WERI-Rb-1 (cell line): ENCODE measurements around the gene STEAP1B.
"Not testable (repeated sequence)": the region's sequence is repeated elsewhere in the genome, so short reads cannot be mapped to it uniquely, and the experiment has no call there.

Source experiments
- DNase-seq: peaks from one replicate; pipeline ENCODE4 v3.0.0-alpha.2; 2020
- H3K27ac ChIP-seq: fragments of 250-450 bp; sonication (Bioruptor Pico); 2 replicates; pipeline ENCODE4 v1.5.1; 2020; ENCODE audit warnings: mild to moderate bottlenecking, moderate library complexity
- H3K27me3 ChIP-seq: fragments of 250-450 bp; sonication (Bioruptor Pico); 2 replicates; pipeline ENCODE4 v1.5.1; 2021; ENCODE audit warnings: mild to moderate bottlenecking, low read depth, moderate library complexity; ENCODE audit not compliant: insufficient read depth, severe bottlenecking
- H3K36me3 ChIP-seq: fragments of 250-450 bp; sonication (Bioruptor Pico); 2 replicates; pipeline ENCODE4 v1.5.1; 2020; ENCODE audit warnings: mild to moderate bottlenecking, moderate library complexity
- H3K4me3 ChIP-seq: 2 replicates; pipeline ENCODE4 v1.5.1; 2011; ENCODE audit warnings: low read depth, mild to moderate bottlenecking, control low read depth, low read length
- H3K9me3 ChIP-seq: fragments of 250-450 bp; sonication (Bioruptor Pico); 2 replicates; pipeline ENCODE4 v1.5.1; 2021; ENCODE audit warnings: mild to moderate bottlenecking, moderate library complexity; ENCODE audit not compliant: severe bottlenecking
- TF ChIP-seq, protein P1 (sequence below): IDR thresholded peaks from 2 replicates; pipeline ENCODE4 v1.5.1; 2011; ENCODE audit warnings: low read depth, mild to moderate bottlenecking, control low read depth, inconsistent platforms, low read length

Gene STEAP1B

DNA sequence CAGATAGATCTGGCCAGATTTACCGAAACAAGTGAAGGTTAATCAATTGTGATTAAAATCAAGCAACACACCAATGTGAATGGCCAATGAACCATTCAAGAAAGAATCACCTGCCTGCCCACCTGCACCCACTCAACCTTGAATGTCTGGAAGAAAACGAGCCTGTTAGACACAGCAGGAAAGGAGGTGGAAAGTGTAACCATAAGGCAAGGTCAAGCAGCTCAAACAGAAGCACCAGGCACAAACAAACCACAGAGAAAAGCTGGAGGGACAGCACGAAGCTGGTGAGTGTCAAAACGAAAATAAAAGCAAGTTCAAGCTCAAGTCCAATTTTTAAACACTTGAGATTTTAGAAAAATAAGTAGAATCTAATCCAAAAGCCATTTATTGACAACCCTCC is 64.9 kb downstream of the STEAP1B start:
- no peak for DNase-seq
- Histone ChIP-seq H3K9me3 (no peaks in the 10 kb centered on the region), H3K27me3 (no peaks in the 10 kb centered on the region), H3K4me3 (no peak overlapping the region), H3K36me3 (no peaks in the 10 kb centered on the region), H3K27ac (no peak overlapping the region)
- TF ChIP-seq, protein P1, sequence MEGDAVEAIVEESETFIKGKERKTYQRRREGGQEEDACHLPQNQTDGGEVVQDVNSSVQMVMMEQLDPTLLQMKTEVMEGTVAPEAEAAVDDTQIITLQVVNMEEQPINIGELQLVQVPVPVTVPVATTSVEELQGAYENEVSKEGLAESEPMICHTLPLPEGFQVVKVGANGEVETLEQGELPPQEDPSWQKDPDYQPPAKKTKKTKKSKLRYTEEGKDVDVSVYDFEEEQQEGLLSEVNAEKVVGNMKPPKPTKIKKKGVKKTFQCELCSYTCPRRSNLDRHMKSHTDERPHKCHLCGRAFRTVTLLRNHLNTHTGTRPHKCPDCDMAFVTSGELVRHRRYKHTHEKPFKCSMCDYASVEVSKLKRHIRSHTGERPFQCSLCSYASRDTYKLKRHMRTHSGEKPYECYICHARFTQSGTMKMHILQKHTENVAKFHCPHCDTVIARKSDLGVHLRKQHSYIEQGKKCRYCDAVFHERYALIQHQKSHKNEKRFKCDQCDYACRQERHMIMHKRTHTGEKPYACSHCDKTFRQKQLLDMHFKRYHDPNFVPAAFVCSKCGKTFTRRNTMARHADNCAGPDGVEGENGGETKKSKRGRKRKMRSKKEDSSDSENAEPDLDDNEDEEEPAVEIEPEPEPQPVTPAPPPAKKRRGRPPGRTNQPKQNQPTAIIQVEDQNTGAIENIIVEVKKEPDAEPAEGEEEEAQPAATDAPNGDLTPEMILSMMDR: no peak

DNA sequence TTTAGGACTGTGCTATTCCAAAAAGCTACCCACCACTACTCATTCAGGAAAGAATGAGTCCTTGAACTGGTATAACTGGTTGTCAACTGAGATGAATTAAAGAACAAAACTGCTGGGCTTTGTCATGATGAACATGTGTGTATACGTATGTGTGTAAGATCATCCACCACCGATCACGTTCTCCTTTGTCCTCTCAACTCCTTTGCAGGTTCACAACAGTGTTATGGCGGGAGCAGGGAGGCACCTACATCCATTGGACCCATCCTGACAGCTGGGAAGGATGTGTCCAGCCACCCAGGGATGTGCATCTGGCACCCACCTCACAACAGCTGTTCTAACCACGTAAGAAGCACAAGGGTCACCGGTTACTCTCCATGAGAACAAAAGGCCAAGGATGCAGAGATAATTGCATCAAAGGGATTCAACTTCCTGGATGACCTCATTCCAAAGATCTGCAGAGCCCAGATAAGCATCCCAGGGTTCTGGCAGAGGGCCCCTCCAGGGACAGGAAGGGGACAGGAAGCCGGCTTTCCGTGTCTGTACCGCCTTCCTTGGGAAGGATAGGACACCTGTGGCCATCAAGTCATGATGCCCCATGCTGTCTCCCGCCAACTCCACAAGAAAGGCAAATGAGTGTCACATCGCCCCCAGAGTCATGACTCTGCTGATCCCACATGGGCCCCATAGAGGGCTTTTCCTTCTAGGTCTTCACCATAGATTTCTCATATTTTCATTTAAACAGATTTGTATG is 66.1 kb downstream of the STEAP1B start:
- Histone ChIP-seq H3K27ac (no peak overlapping the region), H3K36me3 (no peaks in the 10 kb centered on the region), H3K9me3 (no peaks in the 10 kb centered on the region), H3K4me3 (no peak overlapping the region), H3K27me3 (no peaks in the 10 kb centered on the region)
- DNase-seq: no peak
- TF ChIP-seq, protein P1: no peak

DNA sequence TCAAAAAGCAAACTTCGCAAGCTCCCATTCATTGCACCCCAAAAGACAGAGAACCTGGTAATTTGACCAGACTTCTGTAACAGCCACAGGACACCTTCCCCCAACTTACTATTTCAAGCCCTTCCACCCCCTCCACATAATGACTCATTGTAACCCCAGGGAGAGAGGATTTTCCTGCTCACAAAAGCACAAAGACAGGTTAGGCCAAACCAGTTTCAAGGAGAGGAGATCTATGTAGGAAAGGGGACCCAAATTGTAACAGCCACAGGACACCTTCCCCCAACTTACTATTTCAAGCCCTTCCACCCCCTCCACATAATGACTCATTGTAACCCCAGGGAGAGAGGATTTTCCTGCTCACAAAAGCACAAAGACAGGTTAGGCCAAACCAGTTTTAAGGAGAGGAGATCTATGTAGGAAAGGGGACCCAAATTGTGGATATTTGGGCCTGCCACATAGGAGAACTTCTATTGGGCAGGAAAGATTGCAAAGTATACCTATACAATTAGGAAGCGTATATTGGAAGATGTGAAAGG is 66.8 kb downstream of the STEAP1B start:
- not testable (repeated sequence) for H3K36me3 ChIP-seq, H3K9me3 ChIP-seq, H3K4me3 ChIP-seq, DNase-seq, H3K27ac ChIP-seq, H3K27me3 ChIP-seq

DNA sequence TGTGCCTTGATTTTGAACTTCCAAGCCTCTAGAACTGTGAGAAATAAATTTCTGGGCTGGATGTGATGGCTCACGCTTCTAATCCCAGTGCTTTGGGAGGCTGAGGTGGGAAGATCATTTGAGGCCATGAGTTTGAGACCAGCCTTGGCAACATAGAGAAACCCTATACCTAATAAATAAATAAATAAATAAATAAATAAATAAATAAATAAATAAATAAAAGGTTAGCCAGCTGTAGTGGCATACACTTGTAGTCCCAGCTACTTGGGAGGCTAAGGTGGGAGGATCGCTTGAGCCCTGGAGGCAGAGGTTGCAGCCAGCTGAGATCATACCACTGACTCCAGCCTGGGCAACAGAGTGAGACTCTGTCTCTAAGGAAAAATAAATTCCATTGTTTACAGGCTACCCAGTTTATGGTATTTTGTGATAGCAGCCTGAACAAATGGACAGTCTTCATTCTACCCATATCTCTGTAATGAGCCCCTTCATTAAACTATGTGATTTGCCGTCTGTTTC is 67.7 kb downstream of the STEAP1B start:
- TF ChIP-seq, protein P1: no peak
- H3K27ac ChIP-seq: no peak overlapping the region
- no peaks in the 10 kb centered on the region for H3K27me3 ChIP-seq
- H3K4me3 ChIP-seq: no peak overlapping the region
- no peak for DNase-seq
- no peaks in the 10 kb centered on the region for H3K9me3 ChIP-seq
- H3K36me3 ChIP-seq: no peaks in the 10 kb centered on the region

DNA sequence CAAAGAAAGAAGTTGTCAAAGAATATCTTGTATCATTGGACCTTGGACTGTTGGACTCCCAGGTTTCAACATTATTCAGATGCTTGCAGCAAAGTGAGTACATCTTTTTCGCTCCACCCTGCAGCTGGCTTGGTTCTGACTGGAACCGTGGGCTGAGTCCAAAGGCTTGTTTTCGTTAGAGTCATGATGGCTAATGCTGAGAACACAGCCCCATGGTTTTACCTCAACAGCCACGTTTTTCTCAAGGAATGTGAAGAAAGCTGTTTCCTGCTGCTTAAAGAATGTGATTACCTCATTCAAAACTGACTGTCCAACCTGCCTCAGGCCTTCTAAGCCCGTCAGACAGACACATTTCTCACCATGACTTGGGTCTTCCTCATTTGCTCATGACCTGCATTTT is 69.5 kb downstream of the STEAP1B start:
- no peak for DNase-seq
- TF ChIP-seq, protein P1: no peak
- no peak overlapping the region for H3K4me3 ChIP-seq
- H3K9me3 ChIP-seq: no peaks in the 10 kb centered on the region
- no peaks in the 10 kb centered on the region for H3K27me3 ChIP-seq
- H3K27ac ChIP-seq: no peak overlapping the region
- no peaks in the 10 kb centered on the region for H3K36me3 ChIP-seq

DNA sequence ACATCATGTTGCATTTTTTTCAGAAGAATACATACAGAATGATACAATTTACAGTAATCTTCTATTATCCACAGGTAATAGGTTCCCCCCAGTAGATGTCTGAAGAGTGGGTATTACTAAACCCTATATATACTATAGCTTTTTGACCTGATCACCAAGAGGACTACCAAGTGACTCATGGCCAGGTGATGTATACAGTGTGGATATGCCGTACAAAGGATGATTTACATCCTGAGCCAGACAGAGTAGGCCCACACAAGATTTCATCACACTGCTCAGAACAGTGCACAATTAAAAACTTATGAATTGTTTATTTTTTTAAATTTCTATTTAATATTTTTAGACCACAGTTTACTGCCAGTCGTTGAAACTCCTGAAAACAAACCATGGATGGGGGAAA is 70.6 kb downstream of the STEAP1B start:
- H3K4me3 ChIP-seq: no peak overlapping the region
- TF ChIP-seq, protein P1: no peak
- no peaks in the 10 kb centered on the region for H3K36me3 ChIP-seq
- no peaks in the 10 kb centered on the region for H3K27me3 ChIP-seq
- DNase-seq: no peak
- H3K9me3 ChIP-seq: no peaks in the 10 kb centered on the region
- no peak overlapping the region for H3K27ac ChIP-seq
